ENCODE measurements around the gene ATG5. TPM values are rescaled to one million over a fixed set of nuclear protein-coding genes. Genes with fewer than 3 reads are reported as not detected.
A peak's percentile ranks its signal among the peaks of the same experiment; 100 is the strongest.

The ATG5 gene
- total RNA-seq, 3 donors from 2014 or later = 39.4 to 51.6 (median 43.0) TPM

DNA sequence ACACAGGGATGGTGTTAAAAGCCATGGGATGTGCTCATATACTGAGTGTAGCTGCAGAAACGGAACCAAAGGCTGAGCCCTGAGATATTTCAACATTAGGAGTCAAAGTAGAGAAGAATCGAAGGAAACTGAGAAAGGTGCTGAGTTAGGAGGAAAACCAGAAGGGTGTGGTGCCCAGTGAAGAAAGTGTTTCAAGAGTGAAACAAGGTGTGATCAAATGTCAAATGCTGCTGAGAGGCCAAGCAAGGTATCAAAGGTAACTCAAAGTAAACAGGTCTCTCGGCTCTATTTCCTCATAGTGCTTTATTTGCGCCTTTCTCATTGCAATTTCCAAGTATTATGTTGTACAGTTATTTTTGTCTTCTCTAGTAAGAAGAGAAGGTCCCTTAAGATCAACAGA, 145.4 kb downstream of the ATG5 start:
- TF ChIP-seq, protein P1, sequence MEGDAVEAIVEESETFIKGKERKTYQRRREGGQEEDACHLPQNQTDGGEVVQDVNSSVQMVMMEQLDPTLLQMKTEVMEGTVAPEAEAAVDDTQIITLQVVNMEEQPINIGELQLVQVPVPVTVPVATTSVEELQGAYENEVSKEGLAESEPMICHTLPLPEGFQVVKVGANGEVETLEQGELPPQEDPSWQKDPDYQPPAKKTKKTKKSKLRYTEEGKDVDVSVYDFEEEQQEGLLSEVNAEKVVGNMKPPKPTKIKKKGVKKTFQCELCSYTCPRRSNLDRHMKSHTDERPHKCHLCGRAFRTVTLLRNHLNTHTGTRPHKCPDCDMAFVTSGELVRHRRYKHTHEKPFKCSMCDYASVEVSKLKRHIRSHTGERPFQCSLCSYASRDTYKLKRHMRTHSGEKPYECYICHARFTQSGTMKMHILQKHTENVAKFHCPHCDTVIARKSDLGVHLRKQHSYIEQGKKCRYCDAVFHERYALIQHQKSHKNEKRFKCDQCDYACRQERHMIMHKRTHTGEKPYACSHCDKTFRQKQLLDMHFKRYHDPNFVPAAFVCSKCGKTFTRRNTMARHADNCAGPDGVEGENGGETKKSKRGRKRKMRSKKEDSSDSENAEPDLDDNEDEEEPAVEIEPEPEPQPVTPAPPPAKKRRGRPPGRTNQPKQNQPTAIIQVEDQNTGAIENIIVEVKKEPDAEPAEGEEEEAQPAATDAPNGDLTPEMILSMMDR (IDR thresholded peaks at IDR 0.05) = no peak
- DNase-seq (peak in 1 of 3 donors; percentile 50), ATAC-seq (peak; percentile 92)
- intact Hi-C loops (cut with DNase I, micrococcal nuclease) = no loop called here
- Histone ChIP-seq H3K9me3 (no peaks in the 10 kb centered on the region), H3K4me3 (no peak overlapping the region), H3K4me1 (ENCODE audit: low read depth) (peaks cover 10% of the 10 kb centered on the region), H3K36me3 (ENCODE audit: low read depth) (no peaks in the 10 kb centered on the region)

DNA sequence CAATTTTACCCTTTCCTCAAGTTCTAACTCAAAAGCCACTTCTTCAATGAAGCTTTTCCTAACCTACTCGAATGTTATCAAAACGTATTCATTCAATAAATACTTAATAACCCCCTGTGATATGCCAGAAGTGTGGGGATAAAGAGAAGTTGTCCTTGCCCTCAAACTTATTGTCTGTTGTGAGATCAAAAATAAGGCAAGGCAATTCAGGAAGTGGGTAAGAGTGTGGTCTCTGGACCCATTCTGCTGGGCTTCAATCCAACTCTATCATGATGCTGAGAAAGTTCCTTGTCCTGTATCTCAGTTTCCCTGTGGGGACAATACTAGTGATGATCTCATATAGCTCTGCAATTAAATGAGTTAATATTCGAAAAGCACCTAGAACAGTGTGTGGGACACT, 146.7 kb downstream of the ATG5 start:
- Histone ChIP-seq H3K4me3 (no peak overlapping the region), H3K4me1 (ENCODE audit: low read depth) (peaks cover 10% of the 10 kb centered on the region), H3K9me3 (no peaks in the 10 kb centered on the region), H3K36me3 (ENCODE audit: low read depth) (no peaks in the 10 kb centered on the region)
- TF ChIP-seq, protein P1 (IDR thresholded peaks at IDR 0.05) = no peak
- DNase-seq (no peak), ATAC-seq (no peak)
- intact Hi-C loops (cut with DNase I, micrococcal nuclease) = loop anchor here in 1 of 2 donors (10.0 kb wide), 1 partner anchor 94 kb away; the partner anchor contains the start of gene PRDM1

DNA sequence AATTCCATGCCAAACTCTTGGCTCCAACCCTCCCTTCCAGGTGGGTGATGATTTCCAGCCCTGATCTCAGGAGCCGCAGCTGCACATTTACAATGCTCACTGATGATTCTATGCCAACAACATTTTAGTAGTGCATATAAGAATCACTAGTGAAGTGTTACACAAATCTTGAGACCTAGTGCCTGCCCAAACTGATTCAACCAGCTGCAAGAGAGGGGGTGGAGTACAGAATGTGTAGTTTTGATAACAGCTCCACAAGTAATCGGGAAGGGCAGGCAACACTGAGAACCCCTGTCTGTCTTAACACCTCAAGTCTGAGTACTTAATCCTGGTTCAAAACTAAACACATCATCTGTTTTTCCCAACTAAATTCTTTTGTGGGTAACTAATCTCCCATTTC, 147.8 kb downstream of the ATG5 start:
- Histone ChIP-seq H3K9me3 (no peaks in the 10 kb centered on the region), H3K4me1 (ENCODE audit: low read depth) (peaks cover 10% of the 10 kb centered on the region), H3K36me3 (ENCODE audit: low read depth) (no peaks in the 10 kb centered on the region), H3K4me3 (no peak overlapping the region)
- ATAC-seq = no peak
- intact Hi-C loops (cut with DNase I, micrococcal nuclease) = loop anchor here in 1 of 2 donors (10.0 kb wide), 1 partner anchor 93 kb away; the partner anchor contains the start of gene PRDM1
- TF ChIP-seq, protein P1 (IDR thresholded peaks at IDR 0.05) = no peak
- DNase-seq = no peak

DNA sequence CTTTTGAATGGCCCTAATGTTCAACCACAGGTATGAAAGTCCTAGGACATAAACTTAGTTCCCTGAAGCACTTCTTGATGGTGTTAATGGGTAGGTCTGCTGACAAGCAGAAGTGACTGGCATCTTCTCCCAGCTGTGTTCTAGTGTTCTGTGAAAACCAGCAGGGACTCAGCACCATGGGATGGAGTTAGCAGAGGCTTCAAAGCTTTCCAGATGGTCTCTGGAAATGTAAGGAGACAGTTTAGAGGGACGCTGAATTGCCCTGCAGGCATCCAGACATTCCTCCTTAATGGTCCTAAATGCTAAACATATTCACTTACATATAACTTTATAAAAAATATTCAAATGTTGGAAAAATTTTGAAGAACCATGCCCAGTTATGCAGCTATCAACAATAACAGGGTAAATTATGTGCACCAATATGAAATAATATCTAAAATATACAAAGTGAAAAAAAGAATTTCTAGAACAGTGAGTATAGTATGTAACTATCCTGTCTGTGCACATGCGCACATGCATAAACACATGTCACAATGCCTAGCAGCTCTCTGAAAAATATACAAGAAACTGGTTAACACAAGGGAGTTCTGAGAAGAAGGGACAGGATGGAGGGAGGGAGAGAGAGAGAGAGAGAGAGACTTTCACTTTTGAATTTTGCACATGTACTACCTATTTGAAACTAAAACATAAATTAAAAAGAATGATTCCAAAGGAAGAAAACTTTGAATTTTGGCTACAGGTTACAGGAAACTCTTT, 152.3 kb downstream of the ATG5 start:
- ATAC-seq = no peak
- H3K9me3 ChIP-seq = no peaks in the 10 kb centered on the region
- TF ChIP-seq, protein P1 (IDR thresholded peaks at IDR 0.05) = no peak

DNA sequence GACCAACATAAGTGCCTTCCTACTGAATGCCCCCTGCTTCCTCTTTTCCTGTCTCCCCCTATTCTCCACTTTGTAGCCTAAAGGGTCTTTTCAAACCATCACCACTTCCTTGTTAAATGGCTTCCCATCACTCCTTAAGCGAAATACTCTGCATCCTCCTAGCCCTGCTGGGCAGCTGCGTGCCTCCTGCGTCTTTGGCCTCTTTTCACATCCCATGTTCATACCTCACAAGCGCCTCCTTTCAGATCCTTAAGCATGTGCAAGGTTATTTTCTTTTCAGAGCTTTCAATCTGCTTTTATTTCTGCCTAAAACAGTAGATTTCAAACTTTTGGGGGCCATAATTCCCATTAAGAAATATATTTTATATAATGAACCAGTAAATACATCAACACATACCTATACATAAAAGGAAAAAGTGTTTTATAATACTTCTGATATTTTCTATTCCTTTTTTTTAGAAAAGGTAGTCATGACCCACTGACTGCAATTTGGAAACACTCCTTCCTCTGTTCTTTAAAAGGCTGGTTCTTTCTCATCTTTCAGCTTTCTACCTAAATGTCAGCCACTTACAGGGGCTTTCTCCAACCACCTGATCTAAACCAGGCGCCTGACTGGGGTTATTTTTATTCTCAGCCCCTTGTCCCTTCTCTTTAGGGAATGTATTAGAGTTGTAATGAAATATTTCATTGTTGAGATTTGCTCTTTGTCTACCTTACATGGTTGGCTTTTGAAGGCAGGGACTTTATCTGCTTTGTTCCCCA, 155.3 kb downstream of the ATG5 start:
- no peaks in the 10 kb centered on the region for H3K36me3 ChIP-seq (ENCODE audit: low read depth)
- H3K4me1 ChIP-seq (ENCODE audit: low read depth) = no peaks in the 10 kb centered on the region
- DNase-seq (no peak), ATAC-seq (no peak)
- no peak overlapping the region for H3K4me3 ChIP-seq
- TF ChIP-seq, protein P1 (IDR thresholded peaks at IDR 0.05) = no peak
- intact Hi-C loops (cut with DNase I, micrococcal nuclease) = loop anchor here in 1 of 2 donors (10.0 kb wide), 1 partner anchor 85 kb away; the partner anchor contains the start of gene PRDM1
- no peaks in the 10 kb centered on the region for H3K9me3 ChIP-seq

More for the DNA sequence above, 152.3 kb downstream of the ATG5 start:
- DNase-seq = no peak
- intact Hi-C loops (cut with DNase I, micrococcal nuclease) = loop anchor here in 1 of 2 donors (10.0 kb wide), 1 partner anchor 89 kb away; the partner anchor contains the start of gene PRDM1
- no peak overlapping the region for H3K4me3 ChIP-seq
- H3K4me1 ChIP-seq (ENCODE audit: low read depth) = peaks cover 7% of the 10 kb centered on the region
- H3K36me3 ChIP-seq (ENCODE audit: low read depth) = no peaks in the 10 kb centered on the region

Measured in mucosa of descending colon (tissue), 3 donors.